ENCODE data around the gene ITPR1. TPM values are rescaled to one million over a fixed set of nuclear protein-coding genes. Genes with fewer than 3 reads are reported as not detected.

ITPR1 gene
- total RNA-seq, 2 donors from 2014 or later, result 254 to 283 TPM

- ATAC-seq (ENCODE audit: insufficient number of reproducible peaks, low FRiP score, low read depth) (no peak), DNase-seq (ENCODE audit: low spot score) (no peak)
- Histone ChIP-seq H3K4me1 (ENCODE audit: control insufficient read depth in 1 of 2, low read depth in 2 of 2) (no peaks in the 10 kb centered on the region), H3K27me3 (replicated peaks; ENCODE audit: insufficient read depth) (no peaks in the 10 kb centered on the region), H3K36me3 (peaks cover 44% of the 10 kb centered on the region), H3K9me3 (no peaks in the 10 kb centered on the region), H3K27ac (no peak overlapping the region), H3K4me3 (no peak overlapping the region)
- TF ChIP-seq, protein P1, sequence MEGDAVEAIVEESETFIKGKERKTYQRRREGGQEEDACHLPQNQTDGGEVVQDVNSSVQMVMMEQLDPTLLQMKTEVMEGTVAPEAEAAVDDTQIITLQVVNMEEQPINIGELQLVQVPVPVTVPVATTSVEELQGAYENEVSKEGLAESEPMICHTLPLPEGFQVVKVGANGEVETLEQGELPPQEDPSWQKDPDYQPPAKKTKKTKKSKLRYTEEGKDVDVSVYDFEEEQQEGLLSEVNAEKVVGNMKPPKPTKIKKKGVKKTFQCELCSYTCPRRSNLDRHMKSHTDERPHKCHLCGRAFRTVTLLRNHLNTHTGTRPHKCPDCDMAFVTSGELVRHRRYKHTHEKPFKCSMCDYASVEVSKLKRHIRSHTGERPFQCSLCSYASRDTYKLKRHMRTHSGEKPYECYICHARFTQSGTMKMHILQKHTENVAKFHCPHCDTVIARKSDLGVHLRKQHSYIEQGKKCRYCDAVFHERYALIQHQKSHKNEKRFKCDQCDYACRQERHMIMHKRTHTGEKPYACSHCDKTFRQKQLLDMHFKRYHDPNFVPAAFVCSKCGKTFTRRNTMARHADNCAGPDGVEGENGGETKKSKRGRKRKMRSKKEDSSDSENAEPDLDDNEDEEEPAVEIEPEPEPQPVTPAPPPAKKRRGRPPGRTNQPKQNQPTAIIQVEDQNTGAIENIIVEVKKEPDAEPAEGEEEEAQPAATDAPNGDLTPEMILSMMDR (IDR thresholded peaks at IDR 0.05), result no peak
Observed at GRCh38 chr3:4708230-4708629, 215.1 kb downstream of the ITPR1 start.

DNA sequence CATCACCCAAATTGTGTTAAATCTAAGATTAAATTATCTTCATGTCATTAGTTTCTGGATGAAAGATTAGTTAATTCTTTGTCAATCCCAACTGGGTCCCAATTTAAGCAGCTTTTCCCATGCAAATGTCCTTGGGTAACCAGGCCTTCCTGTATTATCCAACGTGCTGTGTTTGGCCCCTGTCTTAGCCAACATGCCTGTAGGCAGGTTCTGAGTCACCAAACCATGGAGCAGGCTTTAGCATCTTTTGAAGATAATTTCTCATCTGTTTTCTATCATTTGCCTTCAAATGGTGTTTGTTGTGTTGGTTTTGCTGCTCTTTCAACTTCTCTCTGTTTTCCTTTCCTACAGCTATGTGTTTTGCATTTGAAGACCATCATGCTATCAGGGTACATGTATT is 216.2 kb downstream of the ITPR1 start:
- DNase-seq (ENCODE audit: low spot score) (no peak), ATAC-seq (ENCODE audit: insufficient number of reproducible peaks, low FRiP score, low read depth) (no peak)
- Histone ChIP-seq H3K4me1 (ENCODE audit: control insufficient read depth in 1 of 2, low read depth in 2 of 2) (no peaks in the 10 kb centered on the region), H3K27ac (no peak overlapping the region), H3K36me3 (peaks cover 50% of the 10 kb centered on the region), H3K27me3 (replicated peaks; ENCODE audit: insufficient read depth) (no peaks in the 10 kb centered on the region), H3K4me3 (no peak overlapping the region), H3K9me3 (no peaks in the 10 kb centered on the region)
- TF ChIP-seq, protein P1 (IDR thresholded peaks at IDR 0.05), result no peak

GRCh38 chr3:4710191-4710590 is 217.0 kb downstream of the ITPR1 start:
- Histone ChIP-seq H3K27ac (no peak overlapping the region), H3K9me3 (no peaks in the 10 kb centered on the region), H3K36me3 (peaks cover 45% of the 10 kb centered on the region), H3K27me3 (replicated peaks; ENCODE audit: insufficient read depth) (no peaks in the 10 kb centered on the region), H3K4me1 (ENCODE audit: control insufficient read depth in 1 of 2, low read depth in 2 of 2) (no peaks in the 10 kb centered on the region), H3K4me3 (no peak overlapping the region)
- ATAC-seq (ENCODE audit: insufficient number of reproducible peaks, low FRiP score, low read depth) (no peak), DNase-seq (ENCODE audit: low spot score) (no peak)
- TF ChIP-seq, protein P1 (IDR thresholded peaks at IDR 0.05), result no peak

DNA sequence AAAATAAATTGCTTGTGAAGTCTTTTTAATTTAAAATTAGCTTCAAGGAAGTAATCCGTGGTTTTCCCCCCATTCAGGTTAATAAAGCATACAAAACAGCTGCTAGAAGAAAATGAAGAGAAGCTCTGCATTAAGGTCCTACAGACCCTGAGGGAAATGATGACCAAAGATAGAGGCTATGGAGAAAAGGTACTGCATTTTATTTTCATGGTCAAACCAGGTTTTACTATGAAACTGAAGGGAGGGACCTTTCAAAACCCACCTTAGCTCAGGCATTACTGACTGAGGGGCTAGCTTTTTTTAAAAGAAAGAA is 218.5 kb downstream of the ITPR1 start:
- Histone ChIP-seq H3K4me3 (no peak overlapping the region), H3K27ac (no peak overlapping the region), H3K9me3 (no peaks in the 10 kb centered on the region), H3K36me3 (peaks cover 34% of the 10 kb centered on the region), H3K27me3 (replicated peaks; ENCODE audit: insufficient read depth) (no peaks in the 10 kb centered on the region), H3K4me1 (ENCODE audit: control insufficient read depth in 1 of 2, low read depth in 2 of 2) (no peaks in the 10 kb centered on the region)
- TF ChIP-seq, protein P1 (IDR thresholded peaks at IDR 0.05), result no peak
- ATAC-seq (ENCODE audit: insufficient number of reproducible peaks, low FRiP score, low read depth), result no peak
- DNase-seq (ENCODE audit: low spot score), result no peak

DNA sequence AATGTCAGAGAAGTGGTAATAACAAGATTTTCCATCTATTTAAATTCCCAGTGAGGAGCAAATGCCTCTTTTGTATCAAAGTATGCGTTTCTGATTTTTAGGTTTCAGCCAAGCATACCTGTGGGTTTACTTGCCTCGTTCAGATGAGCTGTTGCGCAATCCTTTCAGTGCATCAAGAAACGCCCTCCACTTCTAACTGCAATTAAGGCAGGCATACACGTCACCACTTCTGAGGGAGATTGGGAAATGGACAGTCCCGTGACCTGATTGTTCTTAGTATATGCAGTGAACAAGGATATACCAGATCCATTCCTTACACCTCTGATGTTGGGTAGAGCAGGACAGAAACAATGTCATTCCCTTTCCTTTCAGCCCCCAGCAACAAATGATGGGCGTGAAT is 219.0 kb downstream of the ITPR1 start:
- TF ChIP-seq, protein P1 (IDR thresholded peaks at IDR 0.05), result no peak
- H3K4me1 ChIP-seq (ENCODE audit: control insufficient read depth in 1 of 2, low read depth in 2 of 2), result no peaks in the 10 kb centered on the region
- no peaks in the 10 kb centered on the region for H3K9me3 ChIP-seq
- peaks cover 29% of the 10 kb centered on the region for H3K36me3 ChIP-seq
- DNase-seq (ENCODE audit: low spot score) (no peak), ATAC-seq (ENCODE audit: insufficient number of reproducible peaks, low FRiP score, low read depth) (no peak)
- no peak overlapping the region for H3K27ac ChIP-seq
- no peak overlapping the region for H3K4me3 ChIP-seq
- no peaks in the 10 kb centered on the region for H3K27me3 ChIP-seq (replicated peaks; ENCODE audit: insufficient read depth)

Measured in thoracic aorta (tissue), 2 donors.